PC-3 (cell line): Measurements from ENCODE around the gene ZFP92.

ENCODE experiments used
- CTCF ChIP-seq: fragments of 300-600 bp; sonication (generic); conservative IDR thresholded peaks from 2 replicates; pipeline ENCODE4 v1.5.1; 2017; ENCODE audit warnings: antibody characterized with exemption, low read depth, mild to moderate bottlenecking, low read length
- EZH2 ChIP-seq: fragments of 300-600 bp; sonication (generic); IDR thresholded peaks from one replicate; pipeline ENCODE4 v1.6.1; 2017; ENCODE audit warnings: antibody characterized with exemption, mild to moderate bottlenecking, low read length; ENCODE audit not compliant: unreplicated experiment
- EZH2phosphoT487 ChIP-seq: fragments of 300-600 bp; sonication (generic); IDR thresholded peaks from 2 replicates; pipeline ENCODE4 v1.6.1; 2018; ENCODE audit warnings: mild to moderate bottlenecking, antibody characterized with exemption, low read length, borderline replicate concordance

- TF ChIP-seq CTCF (no peak), EZH2 (no peak), EZH2phosphoT487 (no peak)
Observed at GRCh38 chrX:153411988-153412574, 809 bp downstream of the ZFP92 start.
